IMR-90 (cell line): ENCODE results near the gene INF2.

Source experiments
- BHLHE40 ChIP-seq: fragments of 150-350 bp; IDR thresholded peaks from 2 replicates; pipeline ENCODE4 v1.6.1; 2016; ENCODE audit warnings: mild to moderate bottlenecking, low read depth, low read length
- CTCF ChIP-seq: conservative IDR thresholded peaks from 2 replicates; pipeline ENCODE4 v1.5.1; 2012; ENCODE audit warnings: mild to moderate bottlenecking, low read depth, low read length, improper control_type of control experiment

DNA sequence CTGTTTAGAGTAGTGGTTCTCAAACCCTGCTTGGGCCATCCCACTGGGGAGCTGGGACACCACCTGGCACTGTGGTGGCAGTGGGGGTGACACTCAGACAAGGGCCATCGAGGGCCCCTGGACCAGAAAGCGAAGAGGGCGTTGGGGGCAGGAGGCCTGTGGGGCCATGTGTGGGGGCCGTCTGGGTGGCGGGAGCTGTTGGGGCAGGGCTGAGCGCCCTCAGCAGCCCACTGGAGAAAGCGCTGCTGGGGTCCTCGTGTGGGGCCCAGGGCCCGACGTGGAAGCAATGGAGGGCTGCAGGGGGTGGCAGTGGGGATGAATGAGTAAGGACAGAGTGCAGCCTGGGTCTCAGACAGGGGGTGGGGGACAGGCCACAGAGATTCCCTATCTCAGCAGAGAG is 28.7 kb downstream of the INF2 start:
- TF ChIP-seq CTCF: no peak
- no peak for TF ChIP-seq BHLHE40
